Right ventricle myocardium inferior (tissue), 1 donor: ENCODE results near the gene C1QTNF7. TPM values are rescaled to one million over a fixed set of nuclear protein-coding genes. Genes with fewer than 3 reads are reported as not detected.

ENCODE experiments used
- ATAC-seq: fragments of 200-7000 bp; cut with Tn5 transposase; one replicate; pipeline ENCODE4 v1.9.1; 2020; ENCODE audit warnings: mild to moderate bottlenecking, moderate library complexity
- DNase-seq: peaks from one replicate; pipeline ENCODE4 v3.0.0; 2021; ENCODE audit errors: missing footprints
- intact Hi-C: fragments of 100-400 bp; cut with DNase I; formaldehyde crosslinking; loops from one replicate; pipeline ENCODE4 v1.11.0; 2022
- total RNA-seq: library from RNA; stranded (reverse); fragmentation: NEBNext Ultra II Directional; extraction: Animal tissue kit (Norgen Biotek cat#: 25700); gene quantifications from one replicate; pipeline ENCODE4 v1.2.1, GENCODE V29; 2021
- donor health status: DM: no; HTN: yes; CAD: no; lungs with severe emphysema.

Gene C1QTNF7
- total RNA-seq, 1 donor from 2014 or later, result 1.7 TPM

DNA sequence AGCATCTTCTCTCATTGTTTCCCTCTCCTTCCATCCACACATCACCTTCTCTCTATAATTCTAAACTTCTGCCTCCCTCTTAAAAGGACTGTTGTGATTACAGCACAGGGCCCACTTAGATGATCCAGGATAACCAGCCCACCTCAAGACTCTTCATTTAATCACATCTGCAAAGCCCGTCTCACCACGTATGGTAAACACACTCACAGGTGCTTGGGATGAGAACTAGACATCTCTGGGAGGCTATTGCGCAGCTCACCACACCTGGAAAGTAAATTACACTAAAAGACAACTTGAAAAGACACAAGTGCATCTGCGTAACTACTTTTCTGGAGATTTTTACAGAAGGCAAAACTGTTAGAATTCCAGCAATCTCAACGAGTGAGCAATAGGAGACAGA is 15.4 kb upstream of the C1QTNF7 start:
- intact Hi-C loops, result no loop called here
- DNase-seq, result no peak
- ATAC-seq, result no peak

DNA sequence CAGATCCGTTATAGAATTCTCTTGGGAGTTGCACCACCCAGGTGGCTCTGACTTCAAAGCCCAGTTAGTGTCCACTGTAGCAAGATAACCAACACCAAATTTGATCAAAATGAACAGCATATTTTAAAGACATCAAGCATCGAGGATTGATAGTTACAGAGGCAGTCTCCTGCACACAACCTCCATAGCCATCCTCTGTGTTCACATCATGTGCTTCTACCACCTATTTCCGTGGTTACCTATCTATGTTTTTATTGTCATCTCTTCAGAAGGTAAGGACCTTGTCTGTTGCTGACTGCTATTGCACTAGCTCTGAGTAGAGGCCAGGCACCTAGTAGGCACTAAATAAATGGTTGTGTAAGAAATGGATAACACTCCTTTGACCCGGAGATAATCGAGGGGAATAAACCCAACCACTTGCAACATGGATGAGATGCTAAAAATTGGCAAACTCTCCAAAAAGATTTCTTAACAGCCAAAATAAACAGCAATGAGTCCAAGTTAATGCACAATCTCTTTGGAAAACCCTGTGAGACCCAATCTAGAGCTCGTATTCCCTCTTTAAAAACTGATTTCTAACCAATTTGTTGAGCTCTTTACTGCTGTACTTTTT is 14.7 kb upstream of the C1QTNF7 start:
- ATAC-seq, result peak; percentile 49
- intact Hi-C loops, result no loop called here
- DNase-seq, result no peak

DNA sequence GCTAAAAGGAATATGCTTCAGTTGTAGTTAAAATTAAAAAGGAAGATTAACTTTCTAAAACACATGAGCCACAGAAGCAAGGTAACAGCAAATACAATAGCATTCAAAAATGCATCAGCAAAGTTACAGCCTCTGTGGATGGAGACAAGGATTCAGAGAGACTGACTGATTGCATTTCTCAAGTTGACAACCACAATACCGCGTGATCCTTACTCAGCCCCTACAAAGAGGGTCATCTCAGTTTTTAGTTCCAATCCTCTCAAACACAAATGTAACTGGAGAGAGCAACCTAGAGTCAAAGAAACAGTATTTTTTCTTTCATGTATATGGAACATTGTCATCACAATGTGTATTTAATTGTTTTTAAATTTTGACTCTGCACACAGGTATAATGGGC is 14.2 kb upstream of the C1QTNF7 start:
- no peak for DNase-seq
- no peak for ATAC-seq
- intact Hi-C loops, result no loop called here

GRCh38 chr4:15414551-15415091 is 13.2 kb upstream of the C1QTNF7 start:
- intact Hi-C loops, result no loop called here
- DNase-seq, result no peak
- peak; percentile 85 for ATAC-seq

DNA sequence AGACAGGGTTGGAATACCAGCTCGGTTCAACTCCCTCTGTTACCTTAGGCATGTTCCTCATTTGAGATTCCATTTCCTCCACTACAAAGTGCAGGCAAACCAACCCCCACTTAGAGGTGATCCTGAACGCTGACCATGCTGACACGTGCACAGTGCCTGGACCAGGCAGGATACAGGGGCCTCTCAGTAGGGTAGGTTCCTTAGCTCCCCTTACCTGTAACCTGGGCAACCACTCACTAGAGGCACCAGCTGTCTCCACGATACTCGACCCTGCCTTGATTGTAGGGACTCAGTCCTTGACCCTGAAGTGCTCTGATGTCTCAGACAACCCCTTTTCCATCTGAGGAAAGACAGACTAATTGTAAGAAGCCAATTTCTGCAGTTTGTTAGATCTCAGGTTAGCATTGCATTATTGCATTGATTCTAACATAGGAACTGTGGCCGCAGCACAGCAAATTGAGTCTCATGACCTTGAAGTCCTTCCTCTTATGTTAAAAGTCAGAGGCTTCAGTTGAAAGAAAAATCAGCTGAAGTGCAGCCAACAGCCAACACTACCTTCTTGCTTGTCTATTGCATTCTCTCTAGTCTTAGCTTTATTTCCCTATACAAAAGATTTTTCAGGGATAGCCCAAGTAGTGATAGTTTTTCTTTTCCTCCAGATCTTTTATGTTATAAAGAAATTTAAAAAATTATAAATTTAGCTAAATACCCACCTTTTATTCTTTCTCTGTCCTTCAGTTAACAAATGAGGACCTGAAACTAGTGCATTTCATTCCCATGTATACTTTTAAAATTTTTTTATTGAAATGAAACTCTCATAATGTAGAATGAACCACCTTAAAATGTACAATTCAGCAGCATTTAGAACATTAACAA is 11.2 kb upstream of the C1QTNF7 start:
- intact Hi-C loops, result no loop called here
- no peak for ATAC-seq
- DNase-seq, result no peak

DNA sequence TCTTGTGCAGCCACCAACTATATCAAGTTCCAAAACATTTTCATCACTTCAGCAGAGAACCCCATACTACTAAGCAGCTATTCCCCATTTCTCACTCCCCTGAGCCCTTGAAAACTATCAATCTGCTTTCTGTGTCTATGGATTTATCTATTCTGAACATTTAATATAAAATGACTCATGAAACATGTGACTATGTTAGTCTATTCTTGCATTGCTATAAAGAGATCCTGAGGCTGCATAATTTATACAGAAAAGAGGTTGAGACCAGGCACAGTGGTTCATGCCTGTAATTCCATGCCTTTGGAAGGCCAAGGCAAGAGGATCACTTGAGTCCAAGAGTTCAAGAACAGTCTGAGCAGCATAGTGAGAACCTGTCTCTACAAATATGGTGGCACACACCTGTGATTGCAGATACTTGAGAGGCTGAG is 10.6 kb upstream of the C1QTNF7 start:
- intact Hi-C loops, result no loop called here
- ATAC-seq, result no peak

DNA sequence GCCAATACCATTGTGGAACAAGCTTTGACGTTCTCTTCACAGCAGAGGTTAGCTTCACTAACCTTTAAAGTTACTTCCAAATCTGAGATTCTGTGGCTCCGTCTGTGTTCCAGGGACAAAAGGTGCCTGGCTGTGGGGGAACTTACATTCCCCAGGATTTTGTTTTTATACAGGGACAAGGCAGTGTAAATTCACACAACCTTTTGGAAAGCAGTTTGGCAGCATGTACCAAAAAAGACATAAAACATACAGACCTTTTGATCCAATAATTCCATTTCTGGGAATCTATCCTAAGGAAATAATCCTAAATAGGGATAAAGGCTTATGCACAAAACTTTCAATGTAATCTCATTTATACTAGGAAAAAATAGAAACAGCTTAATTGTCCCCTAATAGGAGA is 8.9 kb upstream of the C1QTNF7 start:
- intact Hi-C loops, result no loop called here
- no peak for ATAC-seq
- no peak for DNase-seq

More for the DNA sequence above, 10.6 kb upstream of the C1QTNF7 start:
- no peak for DNase-seq

GRCh38 chr4:15420642-15421041 is 7.2 kb upstream of the C1QTNF7 start:
- intact Hi-C loops, result no loop called here
- ATAC-seq, result no peak

GRCh38 chr4:15423285-15423711 is 4.5 kb upstream of the C1QTNF7 start:
- no peak for DNase-seq
- ATAC-seq, result no peak
- intact Hi-C loops, result no loop called here

More at GRCh38 chr4:15420642-15421041, 7.2 kb upstream of the C1QTNF7 start:
- DNase-seq, result no peak

DNA sequence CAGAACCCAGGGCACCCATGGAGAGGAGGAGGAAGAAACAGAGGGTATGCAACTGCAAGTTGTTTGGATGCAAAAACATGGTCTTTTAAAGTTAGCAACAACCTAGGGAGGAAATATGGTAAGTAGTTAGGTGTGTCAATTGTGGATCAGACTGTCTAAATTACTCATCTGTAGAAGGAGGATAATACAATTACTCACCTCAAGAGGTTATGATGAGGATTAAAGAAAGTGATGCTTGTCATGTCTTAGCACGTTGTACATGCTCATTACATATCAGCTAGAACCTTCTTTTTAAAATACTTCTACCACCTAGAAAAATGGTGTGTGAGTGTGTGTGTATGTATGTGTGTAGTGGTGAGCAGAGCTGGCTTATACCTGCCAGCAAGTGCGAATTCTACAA is 2.3 kb upstream of the C1QTNF7 start:
- intact Hi-C loops, result no loop called here
- no peak for DNase-seq
- ATAC-seq, result no peak

DNA sequence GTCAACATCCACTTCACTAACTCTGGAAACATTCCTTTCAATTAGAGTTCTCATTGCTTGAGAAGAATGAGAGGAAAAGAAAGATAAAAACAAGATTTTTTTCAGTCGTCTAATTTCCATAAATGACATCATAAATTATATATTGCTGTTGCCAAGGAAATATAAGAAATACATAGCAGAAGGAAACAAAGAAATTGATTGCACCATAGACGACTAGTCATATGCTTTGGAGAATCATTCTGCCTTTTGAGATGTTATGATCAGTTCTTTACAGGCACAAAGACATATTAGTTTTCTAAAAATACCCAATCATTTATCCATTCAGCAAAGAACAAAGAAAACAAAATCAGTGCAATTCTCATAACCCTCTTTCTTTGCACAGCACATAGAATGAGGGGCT is 672 bp upstream of the C1QTNF7 start:
- no peak for ATAC-seq
- intact Hi-C loops, result no loop called here
- no peak for DNase-seq

DNA sequence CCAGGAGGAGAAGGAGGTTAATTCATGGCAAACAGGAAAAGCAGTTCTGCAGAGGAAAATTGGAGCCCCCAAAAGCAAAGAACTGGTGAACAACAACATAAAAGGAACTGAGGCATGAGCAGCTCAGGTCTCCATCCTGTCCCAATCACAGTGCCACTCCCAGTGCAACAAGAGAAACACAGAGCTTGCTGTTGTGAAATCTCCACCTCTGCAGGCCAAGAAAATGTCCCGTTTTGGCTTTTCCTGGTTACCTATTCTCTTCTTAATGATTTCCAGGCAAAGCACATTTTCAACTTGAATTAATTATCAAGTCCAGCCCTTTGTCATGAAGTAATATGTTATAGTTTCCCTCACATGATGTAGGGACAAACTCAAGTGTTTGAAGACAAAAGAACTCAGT is 778 bp downstream of the C1QTNF7 start:
- peak; percentile 64 for ATAC-seq
- intact Hi-C loops, result no loop called here
- no peak for DNase-seq

DNA sequence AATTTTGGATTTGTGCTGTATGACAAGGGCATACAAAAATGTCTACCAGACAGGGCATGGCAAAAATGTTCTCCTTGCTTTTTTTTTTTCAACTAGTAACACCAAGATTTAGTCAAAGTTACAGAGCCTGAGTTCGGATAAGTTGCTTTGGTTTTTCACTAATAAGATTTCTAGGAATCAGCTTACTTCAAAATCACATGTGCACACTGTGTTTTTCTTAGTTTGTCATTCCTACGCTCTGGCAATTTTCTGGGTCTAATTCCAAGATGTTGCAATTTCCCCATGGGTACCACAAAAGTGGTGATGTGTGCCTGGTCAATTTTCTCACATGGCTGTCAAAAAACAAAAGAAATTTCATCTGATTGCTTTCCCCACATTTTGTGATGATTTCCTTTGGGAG is 6.3 kb downstream of the C1QTNF7 start:
- DNase-seq (no peak), ATAC-seq (peak; percentile 46)
- intact Hi-C loops, result no loop called here

- intact Hi-C loops, result no loop called here
- no peak for DNase-seq
- ATAC-seq, result no peak
Observed at GRCh38 chr4:15434676-15435075, 6.8 kb downstream of the C1QTNF7 start.

DNA sequence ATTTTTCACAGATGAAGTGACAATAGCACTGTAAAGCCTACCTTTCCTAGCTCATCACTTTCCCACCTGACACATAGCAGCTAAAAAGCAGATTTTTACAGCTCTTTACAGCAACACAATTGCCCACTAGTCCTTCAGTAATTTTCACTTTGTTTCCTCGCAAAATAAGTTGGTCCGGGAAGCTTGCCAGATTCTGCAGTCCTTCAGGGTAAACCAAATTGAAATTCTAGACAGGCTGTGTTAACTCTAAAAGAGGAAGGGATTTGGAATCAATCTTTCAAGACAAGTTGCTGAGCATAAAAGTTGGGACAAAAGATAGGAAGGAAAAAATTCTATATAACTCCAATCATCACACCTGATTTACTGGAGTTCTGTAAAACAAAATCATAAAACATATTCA is 8.7 kb downstream of the C1QTNF7 start:
- no peak for DNase-seq
- no peak for ATAC-seq
- intact Hi-C loops, result no loop called here

DNA sequence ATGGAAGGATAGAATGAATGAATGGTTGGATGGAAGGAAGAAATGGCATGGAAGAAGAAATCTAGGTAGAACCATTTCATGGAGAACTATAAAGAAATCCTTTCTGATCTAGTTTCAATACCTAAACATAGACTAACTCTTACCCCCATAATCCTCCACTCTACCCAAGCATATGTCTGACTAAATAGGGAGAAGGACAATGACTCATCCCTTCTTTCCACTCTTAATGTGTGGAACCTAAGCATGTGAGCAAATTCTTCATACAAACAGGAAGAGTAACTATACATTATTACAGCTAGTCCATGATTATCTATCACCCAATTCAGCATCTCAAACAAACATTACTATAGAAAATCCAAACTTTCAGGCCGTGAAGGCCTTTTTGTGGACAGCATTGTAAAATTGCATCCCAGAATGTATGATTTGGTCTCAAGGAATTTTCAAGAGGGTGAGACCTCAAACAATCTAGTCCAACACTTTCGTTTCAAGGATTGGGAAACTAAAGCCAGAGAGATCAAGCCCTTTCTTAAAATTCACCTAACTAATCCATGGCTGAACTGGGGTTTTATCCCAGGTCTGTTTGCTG is 11.2 kb downstream of the C1QTNF7 start:
- ATAC-seq, result no peak
- intact Hi-C loops, result no loop called here

DNA sequence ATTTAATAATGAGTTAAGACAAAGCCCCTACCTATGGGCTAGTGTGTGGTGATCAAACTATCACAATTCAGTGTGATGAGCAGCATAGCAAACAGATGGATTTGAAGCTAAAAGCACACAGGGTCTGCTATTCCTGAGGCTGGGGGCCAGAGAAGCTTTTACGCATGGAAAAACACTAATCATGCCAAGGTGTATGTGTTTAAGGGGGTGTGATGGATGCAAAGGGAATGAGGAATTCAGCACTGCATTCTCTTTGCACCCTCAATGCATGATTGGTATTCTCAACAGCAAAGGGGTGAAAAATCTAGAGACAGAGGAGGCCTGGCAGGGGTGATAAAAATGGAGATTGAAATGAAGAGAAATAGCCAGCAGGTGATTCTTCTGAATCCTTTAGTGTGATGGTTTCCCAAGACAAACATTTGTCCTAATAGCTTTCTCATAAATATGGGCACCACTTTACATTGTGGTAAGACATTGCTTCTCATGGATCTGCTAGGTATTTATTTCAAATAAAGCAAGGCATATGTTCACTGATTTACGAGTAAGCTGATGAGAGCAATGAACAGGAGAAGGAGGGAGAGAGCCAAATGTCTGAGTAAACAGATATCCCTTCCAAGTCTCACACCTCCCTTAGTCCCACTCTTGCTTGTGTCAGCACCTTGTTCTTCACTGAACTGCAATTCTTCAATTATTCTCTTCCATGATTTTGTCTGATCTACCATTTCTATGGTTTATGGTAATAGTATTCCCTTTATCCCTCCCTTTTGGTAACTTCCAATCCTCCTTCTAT is 15.7 kb downstream of the C1QTNF7 start:
- intact Hi-C loops, result no loop called here
- DNase-seq (no peak), ATAC-seq (no peak)

More for the DNA sequence above, 11.2 kb downstream of the C1QTNF7 start:
- no peak for DNase-seq

DNA sequence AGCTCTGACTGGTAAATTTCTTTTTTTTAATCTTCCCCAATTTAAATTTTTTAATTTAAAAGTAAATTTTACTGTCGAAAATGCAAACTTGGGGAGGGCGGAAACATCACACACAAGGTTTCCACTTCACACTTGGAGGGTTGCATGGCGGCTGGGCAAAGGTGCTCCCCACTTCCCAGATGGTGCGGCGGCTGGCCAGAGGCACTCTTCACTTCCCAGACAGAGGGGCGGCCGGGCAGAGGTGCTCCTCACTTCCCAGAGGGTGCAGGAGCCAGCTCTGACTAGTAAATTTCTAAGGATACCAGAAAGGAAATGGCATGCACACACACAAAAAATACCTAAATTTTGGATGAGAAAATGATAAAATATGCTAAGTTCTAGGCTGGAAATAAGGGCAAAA is 16.4 kb downstream of the C1QTNF7 start:
- intact Hi-C loops, result no loop called here
- ATAC-seq (no peak), DNase-seq (peak; percentile 65)
